Subcutaneous abdominal adipose tissue (tissue), 5 donors: ENCODE measurements around the gene HKDC1.

Source experiments
- H3K27ac ChIP-seq: one replicate; pipeline ENCODE4 v1.7.0; 2013; ENCODE audit warnings: low read depth, mild to moderate bottlenecking, inconsistent platforms, low read length, moderate library complexity
- H3K27me3 ChIP-seq, 5 donors: one replicate each; pipeline ENCODE4 v1.7.0; 2013; ENCODE audit warnings: low read length in 5 of 5, inconsistent platforms in 1 of 5; ENCODE audit not compliant: control insufficient read depth in 5 of 5, insufficient read depth in 4 of 5
- H3K36me3 ChIP-seq, 5 donors: one replicate each; pipeline ENCODE4 v1.7.0; 2013; ENCODE audit warnings: low read length in 5 of 5; ENCODE audit not compliant: control insufficient read depth in 5 of 5, insufficient read depth in 5 of 5
- H3K4me1 ChIP-seq, 5 donors: one replicate each; pipeline ENCODE4 v1.7.0; 2013; ENCODE audit warnings: low read length in 5 of 5, mild to moderate bottlenecking in 3 of 5, moderate library complexity in 1 of 5; ENCODE audit not compliant: control insufficient read depth in 5 of 5, insufficient read depth in 5 of 5
- H3K4me3 ChIP-seq, 5 donors: one replicate each; pipeline ENCODE4 v1.7.0; 2013; ENCODE audit warnings: low read length in 5 of 5, low read depth in 1 of 5
- H3K9ac ChIP-seq, 5 donors: one replicate each; pipeline ENCODE4 v1.7.0; 2013; ENCODE audit warnings: low read length in 5 of 5, mild to moderate bottlenecking in 4 of 5, moderate library complexity in 3 of 5
- H3K9me3 ChIP-seq, 5 donors: one replicate each; pipeline ENCODE4 v1.7.0; 2013; ENCODE audit warnings: low read length in 5 of 5; ENCODE audit not compliant: control insufficient read depth in 5 of 5
- donor health status: healthy.
- donor health status: healthy.
- donor health status: healthy.
- donor health status: healthy.
- donor health status: healthy.

The HKDC1 gene

DNA sequence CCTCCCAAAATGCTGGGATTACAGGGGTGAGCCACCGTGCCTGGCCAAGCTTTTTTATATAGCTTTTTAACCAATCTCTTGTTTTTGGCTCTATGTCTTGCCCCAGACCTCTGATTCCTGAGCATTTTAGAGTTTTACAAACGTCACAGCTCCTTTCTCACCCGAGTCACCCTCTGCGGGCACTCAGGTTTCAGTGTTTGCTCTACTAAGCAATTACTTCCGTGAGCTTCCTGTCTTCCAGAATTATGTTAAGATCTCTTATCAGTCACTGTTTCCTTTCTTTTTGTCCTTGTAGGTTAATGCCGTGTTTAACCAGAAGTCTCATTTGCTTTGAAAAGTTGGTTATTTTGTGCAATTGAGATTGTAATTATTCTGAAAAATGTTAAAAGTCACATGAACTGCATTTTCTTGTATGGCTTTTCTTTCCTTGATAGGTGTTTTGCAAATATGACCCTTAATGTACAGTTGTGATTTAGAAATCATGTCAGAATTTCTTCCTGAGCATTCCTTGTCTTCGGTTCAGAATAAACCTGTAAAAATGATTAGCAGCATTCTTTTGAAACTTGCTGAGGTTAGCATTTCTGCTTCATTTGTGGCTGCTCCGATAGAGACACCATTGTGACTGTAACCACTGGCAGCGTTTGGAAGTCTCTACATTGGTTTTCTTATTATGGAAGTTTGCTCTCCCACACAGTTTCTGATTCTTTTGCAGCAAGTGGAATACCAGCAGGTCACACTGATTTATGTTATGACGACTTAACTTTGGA is 4.5 kb upstream of the HKDC1 start:
- H3K36me3 ChIP-seq = no peaks in the 10 kb centered on the region
- H3K27me3 ChIP-seq = peaks cover 0 to 18% (median 0%) of the 10 kb centered on the region in 5 donors
- H3K27ac ChIP-seq = no peak overlapping the region
- no peak overlapping the region for H3K9ac ChIP-seq
- peaks cover 0 to 5% (median 0%) of the 10 kb centered on the region in 5 donors for H3K9me3 ChIP-seq
- no peak overlapping the region for H3K4me3 ChIP-seq
- H3K4me1 ChIP-seq = peaks cover 0 to 14% (median 0%) of the 10 kb centered on the region in 5 donors

DNA sequence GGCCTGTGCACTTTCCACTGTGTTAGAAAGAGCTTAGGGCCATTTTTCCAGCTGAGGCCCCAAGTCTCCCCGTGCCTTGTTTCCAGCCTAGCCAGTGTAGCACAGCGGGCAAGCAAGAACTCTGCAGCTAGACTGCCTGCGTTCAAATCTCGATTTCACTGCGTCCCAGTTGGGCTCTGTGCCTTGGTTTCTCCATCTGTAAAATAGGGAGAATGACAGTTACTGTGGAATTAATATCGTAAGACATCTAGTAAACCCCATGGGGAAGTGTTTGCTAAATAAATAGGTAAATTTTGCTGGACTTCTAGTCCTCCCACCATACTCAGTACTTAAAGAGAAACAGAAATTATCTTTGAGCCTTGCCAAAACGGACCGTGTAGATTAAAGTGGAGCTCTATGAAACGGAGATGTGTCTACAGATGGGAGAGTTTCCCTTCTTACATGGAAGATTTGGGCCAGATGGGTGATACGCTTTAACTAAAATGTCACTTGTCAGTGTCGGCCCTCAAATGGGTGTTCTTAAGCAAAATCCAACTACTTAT is 3.5 kb upstream of the HKDC1 start:
- Histone ChIP-seq H3K27me3 (peaks cover 0 to 18% (median 3%) of the 10 kb centered on the region in 5 donors), H3K27ac (no peak overlapping the region), H3K4me3 (no peak overlapping the region), H3K9ac (no peak overlapping the region), H3K4me1 (peaks cover 0 to 14% (median 0%) of the 10 kb centered on the region in 5 donors), H3K9me3 (peaks cover 0 to 5% (median 0%) of the 10 kb centered on the region in 5 donors), H3K36me3 (no peaks in the 10 kb centered on the region)

DNA sequence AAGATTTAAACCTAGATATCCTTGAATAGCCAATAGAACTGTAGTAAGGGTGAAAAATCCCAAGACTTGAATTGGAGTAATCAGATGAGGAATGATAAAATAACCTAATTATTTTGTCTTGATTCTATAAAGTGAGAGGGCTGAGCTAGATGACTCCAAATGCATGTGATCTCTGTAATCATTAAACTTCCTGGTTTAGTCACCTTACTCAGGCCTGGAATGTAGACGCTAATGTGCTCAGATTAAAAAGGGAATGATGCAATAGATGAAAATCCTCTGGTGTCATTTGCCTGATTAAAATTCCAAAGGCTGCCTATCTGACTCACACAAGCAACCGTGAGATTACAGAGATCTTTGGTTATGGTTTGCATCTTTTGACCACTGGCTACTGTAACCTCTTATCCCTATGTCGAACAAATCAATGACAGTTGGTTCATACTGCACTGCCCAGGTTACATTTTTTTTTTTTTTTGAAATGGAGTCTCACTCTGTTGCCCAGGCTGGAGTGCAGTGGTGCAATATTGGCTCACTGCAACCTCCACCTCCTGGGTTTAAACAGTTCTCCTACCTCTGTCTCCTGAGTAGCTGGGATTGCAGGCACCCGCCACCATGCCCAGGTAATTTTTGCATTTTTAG is 2.9 kb upstream of the HKDC1 start:
- Histone ChIP-seq H3K9ac (no peak overlapping the region), H3K4me3 (no peak overlapping the region), H3K27ac (no peak overlapping the region), H3K9me3 (peaks cover 0 to 5% (median 0%) of the 10 kb centered on the region in 5 donors), H3K27me3 (peaks cover 0 to 18% (median 3%) of the 10 kb centered on the region in 5 donors), H3K36me3 (no peaks in the 10 kb centered on the region), H3K4me1 (peaks cover 0 to 14% (median 2%) of the 10 kb centered on the region in 5 donors)

DNA sequence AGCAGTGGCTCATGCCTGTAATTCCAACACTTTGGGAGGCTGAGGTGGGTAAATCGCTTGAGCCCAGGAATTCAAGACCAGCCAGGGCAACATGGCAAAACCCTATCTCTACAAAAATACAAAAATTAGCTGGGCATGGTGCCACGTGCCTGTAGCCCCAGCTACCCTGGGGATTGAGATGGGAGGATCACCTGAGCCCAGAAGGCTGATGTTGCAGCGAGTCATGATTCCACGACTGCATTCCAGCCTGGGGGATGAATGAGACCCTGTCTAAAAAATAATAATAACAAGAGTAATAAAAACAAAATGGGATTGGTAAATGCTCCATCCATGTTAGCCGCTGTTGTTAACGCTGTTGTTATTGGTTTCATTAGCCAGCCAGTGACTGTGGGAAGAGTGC is 1.3 kb upstream of the HKDC1 start:
- Histone ChIP-seq H3K27me3 (peaks cover 0 to 18% (median 3%) of the 10 kb centered on the region in 5 donors), H3K9me3 (peaks cover 0 to 5% (median 0%) of the 10 kb centered on the region in 5 donors), H3K36me3 (no peaks in the 10 kb centered on the region), H3K27ac (no peak overlapping the region), H3K4me1 (peaks cover 0 to 12% (median 4%) of the 10 kb centered on the region in 5 donors), H3K4me3 (no peak overlapping the region), H3K9ac (no peak overlapping the region)

DNA sequence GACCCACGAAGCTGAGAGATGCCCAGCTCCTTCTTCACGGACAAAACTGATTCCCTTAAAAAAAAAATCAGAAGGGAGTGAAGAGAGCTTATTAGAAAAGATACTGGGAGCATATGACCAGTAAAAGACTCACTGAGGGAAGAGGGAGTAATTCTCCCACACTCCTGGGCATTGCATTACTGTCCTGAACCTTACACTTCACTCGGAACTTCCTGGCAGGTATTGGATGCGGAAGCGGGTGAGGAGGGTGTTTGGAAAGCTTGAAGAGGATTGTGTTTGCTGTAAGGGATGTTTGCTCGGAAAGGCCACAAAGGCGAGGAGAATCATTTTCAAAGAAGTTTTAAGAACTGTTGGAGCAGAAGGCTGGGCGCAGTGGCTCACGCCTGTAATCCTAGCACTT is 375 bp downstream of the HKDC1 start:
- no peak overlapping the region for H3K4me3 ChIP-seq
- no peaks in the 10 kb centered on the region for H3K36me3 ChIP-seq
- no peak overlapping the region for H3K9ac ChIP-seq
- peaks cover 0 to 18% (median 3%) of the 10 kb centered on the region in 5 donors for H3K27me3 ChIP-seq
- no peaks in the 10 kb centered on the region for H3K9me3 ChIP-seq
- no peak overlapping the region for H3K27ac ChIP-seq
- peaks cover 0 to 21% (median 4%) of the 10 kb centered on the region in 5 donors for H3K4me1 ChIP-seq

DNA sequence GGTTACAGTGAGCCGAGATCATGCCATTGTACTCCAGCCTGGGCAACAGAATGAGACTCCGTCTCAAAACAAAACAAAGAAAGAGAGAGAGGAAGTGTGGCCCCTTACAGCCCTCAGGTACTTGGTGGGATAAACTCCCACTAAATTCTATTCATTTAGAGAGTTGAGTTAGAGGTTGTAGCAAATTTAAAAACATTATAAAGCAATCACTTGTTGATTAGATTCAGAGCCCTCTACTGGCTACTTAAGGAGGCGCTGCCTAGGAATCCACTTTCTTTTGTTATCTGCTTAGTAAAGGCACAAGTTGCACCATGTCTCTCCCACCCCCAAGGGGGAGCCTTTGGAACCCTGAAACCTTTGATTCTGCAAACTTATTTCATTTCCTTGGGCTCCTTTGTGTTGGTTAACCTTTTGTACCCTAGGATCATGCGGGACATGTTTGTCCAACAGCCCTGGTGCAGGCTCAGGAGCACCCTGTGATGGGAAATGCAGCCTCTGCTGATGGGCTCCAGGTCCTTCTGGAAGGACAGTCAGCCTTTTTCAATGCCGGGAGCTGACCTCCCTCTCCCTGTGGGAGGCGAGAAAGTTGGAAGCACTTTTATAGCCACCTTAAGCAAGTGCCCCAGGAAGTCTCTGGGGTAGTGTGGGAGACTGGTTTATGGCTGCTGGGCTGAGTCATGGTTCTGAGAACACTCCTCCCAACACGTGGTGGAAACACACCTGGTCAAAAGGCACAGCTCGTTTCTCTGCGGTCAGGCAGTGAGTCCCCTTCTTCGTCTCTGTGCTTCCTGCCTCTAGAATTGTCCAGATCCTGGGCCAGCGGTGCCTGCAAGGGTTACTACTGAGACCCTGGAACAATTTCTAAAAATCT is 2.3 kb downstream of the HKDC1 start:
- H3K4me3 ChIP-seq = no peak overlapping the region
- H3K9me3 ChIP-seq = no peaks in the 10 kb centered on the region
- H3K4me1 ChIP-seq = peaks cover 0 to 19% (median 4%) of the 10 kb centered on the region in 5 donors
- H3K9ac ChIP-seq = no peak overlapping the region
- no peaks in the 10 kb centered on the region for H3K36me3 ChIP-seq
- H3K27ac ChIP-seq = no peak overlapping the region
- H3K27me3 ChIP-seq = peaks cover 0 to 13% (median 4%) of the 10 kb centered on the region in 5 donors

DNA sequence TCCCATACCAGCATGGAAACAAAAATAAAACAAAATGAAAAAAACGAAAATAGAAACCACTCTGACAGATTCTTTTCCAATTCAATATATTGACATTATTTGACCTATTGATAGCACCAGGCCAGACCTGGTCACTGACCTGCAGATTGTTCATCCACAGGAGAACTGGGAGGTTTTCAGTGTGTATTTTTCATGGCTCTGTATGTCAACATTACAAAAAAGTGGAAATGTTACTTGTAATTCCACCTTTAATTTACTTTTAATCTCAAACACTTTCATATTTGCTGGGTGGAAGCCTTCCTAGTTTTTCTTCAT is 2.9 kb downstream of the HKDC1 start:
- Histone ChIP-seq H3K9ac (no peak overlapping the region), H3K27ac (no peak overlapping the region), H3K4me3 (no peak overlapping the region), H3K4me1 (peaks cover 0 to 19% (median 4%) of the 10 kb centered on the region in 5 donors), H3K36me3 (no peaks in the 10 kb centered on the region), H3K9me3 (no peaks in the 10 kb centered on the region), H3K27me3 (peaks cover 0 to 11% (median 2%) of the 10 kb centered on the region in 5 donors)

DNA sequence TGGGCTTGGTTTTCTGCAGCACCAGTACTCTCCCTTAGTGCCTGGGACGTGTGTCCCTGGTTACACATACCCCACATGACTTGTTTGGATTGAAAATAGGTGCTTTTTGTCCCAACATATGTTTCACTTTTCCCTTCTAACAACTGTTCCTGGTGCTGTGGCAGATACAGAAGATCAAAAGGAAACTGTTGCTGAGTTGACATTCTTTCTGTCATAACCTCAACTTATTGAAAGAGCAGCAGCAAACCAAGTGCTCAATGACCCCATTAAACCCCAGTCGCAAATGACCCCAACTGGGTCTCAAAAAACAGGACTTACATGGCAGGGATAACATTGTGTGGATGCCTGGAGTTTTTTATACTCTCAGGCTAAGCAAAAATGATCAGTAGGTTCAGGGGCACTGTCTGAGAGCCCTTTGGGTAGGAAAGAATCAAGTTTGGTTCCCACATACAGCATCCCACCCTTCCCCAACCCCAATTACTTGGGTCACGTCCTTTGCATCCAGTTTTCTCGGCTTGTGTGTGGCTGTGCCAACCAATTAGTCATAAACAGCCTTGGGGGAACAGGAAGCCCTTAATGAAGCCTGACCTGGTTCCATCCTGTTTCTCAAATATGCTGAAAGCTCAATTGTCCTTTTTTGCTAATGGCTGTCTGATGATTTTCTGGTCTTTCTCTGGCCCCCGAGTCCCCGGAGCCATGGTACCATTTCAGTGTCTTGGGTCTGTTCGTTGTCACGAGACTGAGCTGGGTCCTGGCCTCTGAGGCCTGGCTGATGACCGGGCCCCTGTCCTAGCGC is 4.9 kb downstream of the HKDC1 start:
- Histone ChIP-seq H3K36me3 (no peaks in the 10 kb centered on the region), H3K4me1 (peaks cover 0 to 31% (median 10%) of the 10 kb centered on the region in 5 donors), H3K27ac (peak overlapping the region; percentile 41), H3K9me3 (no peaks in the 10 kb centered on the region), H3K9ac (no peak overlapping the region), H3K4me3 (peak overlapping the region in 1 of 5 donors; percentile 1), H3K27me3 (peaks cover 0 to 4% (median 0%) of the 10 kb centered on the region in 5 donors)

DNA sequence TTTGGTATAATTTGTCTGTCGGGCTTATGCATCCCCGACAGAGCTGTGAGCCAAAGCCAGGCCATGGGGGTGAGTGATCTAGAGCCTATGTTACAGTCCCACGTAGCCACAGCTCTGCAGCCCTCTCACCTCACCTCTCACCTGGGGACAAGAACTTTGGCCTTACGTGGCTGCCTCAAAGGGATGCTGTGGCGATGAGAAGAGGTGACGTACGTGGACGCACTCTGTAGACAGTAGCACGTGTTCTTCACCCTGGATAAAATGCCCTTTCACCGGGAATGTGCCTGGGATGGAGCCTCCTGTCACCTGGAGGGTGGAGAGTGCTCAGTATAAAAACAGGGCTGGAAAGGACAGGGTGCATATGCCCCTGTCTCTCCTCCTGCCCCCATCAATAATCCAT is 5.5 kb downstream of the HKDC1 start:
- peak overlapping the region in 1 of 5 donors; percentile 1 for H3K4me3 ChIP-seq
- peaks cover 0 to 34% (median 14%) of the 10 kb centered on the region in 5 donors for H3K4me1 ChIP-seq
- H3K9me3 ChIP-seq = no peaks in the 10 kb centered on the region
- peaks cover 0 to 4% (median 0%) of the 10 kb centered on the region in 5 donors for H3K27me3 ChIP-seq
- H3K27ac ChIP-seq = no peak overlapping the region
- H3K9ac ChIP-seq = no peak overlapping the region
- no peaks in the 10 kb centered on the region for H3K36me3 ChIP-seq
